ENCODE results near the gene CD40. TPM values are rescaled to one million over a fixed set of nuclear protein-coding genes. Genes with fewer than 3 reads are reported as not detected.

CD40 gene
- total and polyA plus RNA-seq, 2 of the 8 experiments (the other 6 are each of a cell fraction or from before 2014, with no cell fraction given): 14.5 to 18.8 TPM

DNA sequence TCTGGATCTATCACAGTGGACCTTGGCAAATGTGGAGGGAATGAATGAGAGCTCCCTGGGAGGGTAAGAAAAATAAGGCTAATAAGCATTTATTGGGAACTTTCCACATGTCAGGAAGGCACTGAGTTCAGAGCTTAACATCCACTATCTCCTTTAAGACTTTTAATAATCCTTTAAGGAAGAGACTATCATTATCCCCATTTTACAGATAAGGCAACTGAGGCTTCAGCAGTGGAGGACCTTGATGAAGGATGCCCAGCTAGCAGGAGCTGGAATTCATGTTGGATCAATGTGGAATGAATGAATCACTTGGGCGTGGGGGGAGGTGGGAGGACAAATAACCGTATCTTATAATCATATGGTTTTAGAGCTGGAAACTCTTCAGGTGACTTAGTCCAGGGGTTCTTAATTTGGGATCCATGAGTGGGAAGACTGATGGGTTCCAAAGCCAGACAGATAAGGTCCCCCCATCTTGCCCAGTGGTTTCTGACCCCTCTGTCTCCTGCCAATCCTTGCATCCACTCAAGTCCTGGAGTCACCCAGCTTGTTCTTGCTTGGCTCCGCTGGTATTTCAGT lies 54.9 kb downstream of the CD40 start (continued):
- TF ChIP-seq, protein P1, sequence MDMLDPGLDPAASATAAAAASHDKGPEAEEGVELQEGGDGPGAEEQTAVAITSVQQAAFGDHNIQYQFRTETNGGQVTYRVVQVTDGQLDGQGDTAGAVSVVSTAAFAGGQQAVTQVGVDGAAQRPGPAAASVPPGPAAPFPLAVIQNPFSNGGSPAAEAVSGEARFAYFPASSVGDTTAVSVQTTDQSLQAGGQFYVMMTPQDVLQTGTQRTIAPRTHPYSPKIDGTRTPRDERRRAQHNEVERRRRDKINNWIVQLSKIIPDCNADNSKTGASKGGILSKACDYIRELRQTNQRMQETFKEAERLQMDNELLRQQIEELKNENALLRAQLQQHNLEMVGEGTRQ (IDR thresholded peaks at IDR 0.05; ENCODE audit: low read length): no peak
- no peak for TF ChIP-seq BCL11A (IDR thresholded peaks at IDR 0.05; ENCODE audit: low read depth in 2 of 2, low read length in 2 of 2)

Data from H1 (cell line).